Right atrium auricular region (tissue), 2 donors: ENCODE results near the gene BACH2. TPM values are rescaled to one million over a fixed set of nuclear protein-coding genes. Genes with fewer than 3 reads are reported as not detected.

Source experiments
- DNase-seq: peaks from one replicate; pipeline ENCODE4 v3.0.0-alpha.2; 2019; ENCODE audit warnings: low spot score
- H3K27ac ChIP-seq, 2 donors: fragments of 200-600 bp; sonication (generic); 1 replicate in 1 of 2; 2 replicates in 1 of 2; pipeline ENCODE4 v1.5.1; 2016 to 2019
- H3K27me3 ChIP-seq, 2 donors: fragments of 200-600 bp; sonication (generic); one replicate each; pipeline versions ENCODE4 v1.5.1 to v1.6.0; 2017 to 2019
- H3K36me3 ChIP-seq: fragments of 200-600 bp; sonication (generic); one replicate; pipeline ENCODE4 v1.5.1; 2016
- H3K4me1 ChIP-seq, 2 donors: fragments of 200-600 bp; sonication (generic); one replicate each; pipeline versions ENCODE4 v1.5.1 to v1.6.0; 2017 to 2019
- H3K4me3 ChIP-seq, 2 donors: fragments of 200-600 bp; sonication (generic); 1 replicate in 1 of 2; 2 replicates in 1 of 2; pipeline ENCODE4 v1.5.1; 2017 to 2019; ENCODE audit warnings: mild to moderate bottlenecking in 1 of 2, moderate library complexity in 1 of 2
- H3K9me3 ChIP-seq, 2 donors: fragments of 200-600 bp; sonication (generic); one replicate each; pipeline ENCODE4 v1.5.1; 2019
- total RNA-seq, 2 donors: library from RNA; depleted of rRNA; stranded (reverse); fragments of >200 nt; gene quantifications; one replicate each; pipeline ENCODE4 v1.1.0, GENCODE V29; 2016
- TF ChIP-seq, protein P1 (sequence below), 2 donors: fragments of 200-600 bp; sonication (generic); IDR thresholded peaks; one replicate each; pipeline ENCODE4 v1.5.1; 2019; ENCODE audit warnings: antibody characterized with exemption in 2 of 2

Gene BACH2
- total RNA-seq, 2 donors from 2014 or later = 0.82 to 2.2 TPM

DNA sequence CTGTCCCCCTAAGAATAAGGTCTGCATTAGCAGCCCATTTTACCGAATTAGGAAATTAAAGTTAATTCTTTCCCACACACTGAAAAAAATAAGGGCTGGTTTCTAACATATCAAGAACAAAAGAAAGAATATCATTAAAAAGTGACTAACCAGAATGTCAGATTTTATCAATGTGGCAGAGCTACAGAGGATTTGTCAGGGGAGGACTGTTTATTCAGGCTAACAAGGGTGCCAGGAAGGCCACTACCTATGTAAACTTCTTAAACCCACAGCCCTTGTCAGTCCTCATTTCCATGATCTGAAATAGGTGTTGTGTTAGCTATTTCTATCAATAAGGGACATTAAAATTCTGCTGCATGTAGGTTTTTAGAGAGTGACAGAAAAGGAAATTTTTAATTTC, 76.4 kb downstream of the BACH2 start:
- no peak for DNase-seq
- Histone ChIP-seq H3K4me1 (peaks cover 0 to 39% of the 10 kb centered on the region in 2 donors), H3K9me3 (no peaks in the 10 kb centered on the region), H3K27ac (no peak overlapping the region), H3K27me3 (no peaks in the 10 kb centered on the region), H3K4me3 (no peak overlapping the region), H3K36me3 (no peaks in the 10 kb centered on the region)
- TF ChIP-seq, protein P1, sequence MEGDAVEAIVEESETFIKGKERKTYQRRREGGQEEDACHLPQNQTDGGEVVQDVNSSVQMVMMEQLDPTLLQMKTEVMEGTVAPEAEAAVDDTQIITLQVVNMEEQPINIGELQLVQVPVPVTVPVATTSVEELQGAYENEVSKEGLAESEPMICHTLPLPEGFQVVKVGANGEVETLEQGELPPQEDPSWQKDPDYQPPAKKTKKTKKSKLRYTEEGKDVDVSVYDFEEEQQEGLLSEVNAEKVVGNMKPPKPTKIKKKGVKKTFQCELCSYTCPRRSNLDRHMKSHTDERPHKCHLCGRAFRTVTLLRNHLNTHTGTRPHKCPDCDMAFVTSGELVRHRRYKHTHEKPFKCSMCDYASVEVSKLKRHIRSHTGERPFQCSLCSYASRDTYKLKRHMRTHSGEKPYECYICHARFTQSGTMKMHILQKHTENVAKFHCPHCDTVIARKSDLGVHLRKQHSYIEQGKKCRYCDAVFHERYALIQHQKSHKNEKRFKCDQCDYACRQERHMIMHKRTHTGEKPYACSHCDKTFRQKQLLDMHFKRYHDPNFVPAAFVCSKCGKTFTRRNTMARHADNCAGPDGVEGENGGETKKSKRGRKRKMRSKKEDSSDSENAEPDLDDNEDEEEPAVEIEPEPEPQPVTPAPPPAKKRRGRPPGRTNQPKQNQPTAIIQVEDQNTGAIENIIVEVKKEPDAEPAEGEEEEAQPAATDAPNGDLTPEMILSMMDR (IDR thresholded peaks at IDR 0.05) = no peak

DNA sequence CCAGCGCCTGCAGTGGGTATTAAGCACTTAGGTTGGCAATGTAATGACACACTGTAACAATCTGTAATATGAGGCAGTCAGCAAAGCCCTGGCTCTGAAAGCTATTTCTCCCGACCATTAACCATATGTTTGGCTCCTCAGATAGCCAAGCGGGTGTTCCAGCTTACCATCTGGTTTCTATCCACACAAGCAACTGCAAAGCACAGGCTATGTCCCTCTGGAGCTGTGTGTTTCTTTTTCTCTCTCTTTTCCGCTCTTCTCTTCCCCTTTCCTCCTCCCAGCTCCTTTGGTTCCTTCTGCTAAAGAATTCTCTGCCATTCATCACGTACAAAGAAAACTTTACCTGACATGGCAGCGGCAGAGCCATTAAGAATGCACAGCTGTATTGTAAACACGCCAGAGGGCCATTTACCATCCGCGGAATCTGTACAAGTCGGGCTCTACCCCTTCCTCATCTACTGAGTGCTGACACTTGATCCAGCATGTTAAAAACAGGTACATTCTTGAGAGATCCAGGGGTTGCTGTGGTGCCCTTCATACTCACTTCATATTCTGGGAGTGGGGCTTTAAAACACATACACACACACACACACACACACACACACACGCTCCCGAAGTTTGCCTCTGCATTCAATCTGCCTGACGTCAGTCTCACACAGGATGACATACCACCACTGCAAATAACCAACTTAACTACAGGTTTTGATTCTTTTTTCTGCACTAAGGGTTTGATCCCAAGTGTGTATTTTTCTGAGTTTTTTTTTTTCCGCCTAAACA, 77.2 kb downstream of the BACH2 start:
- H3K27me3 ChIP-seq = no peaks in the 10 kb centered on the region
- peak overlapping the region; percentile 25 to 34 for H3K4me3 ChIP-seq
- no peak for DNase-seq
- H3K9me3 ChIP-seq = no peaks in the 10 kb centered on the region
- no peaks in the 10 kb centered on the region for H3K36me3 ChIP-seq
- H3K4me1 ChIP-seq = peaks cover 0 to 39% of the 10 kb centered on the region in 2 donors
- H3K27ac ChIP-seq = peak overlapping the region; percentile 88 to 89
- TF ChIP-seq, protein P1 (IDR thresholded peaks at IDR 0.05) = no peak

DNA sequence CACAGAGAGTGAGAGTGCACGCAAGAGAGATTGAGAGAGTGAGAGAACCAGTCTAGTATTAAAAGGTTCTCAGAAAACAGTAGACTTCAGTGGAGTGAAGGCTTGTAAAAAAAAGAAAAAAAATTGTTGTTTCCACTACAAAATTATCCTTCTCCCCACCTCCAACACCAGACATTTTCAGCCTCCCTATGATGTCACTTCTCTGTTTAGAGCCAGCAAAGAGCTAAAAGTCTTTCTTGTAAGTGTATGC, 77.8 kb downstream of the BACH2 start:
- H3K27ac ChIP-seq = peak overlapping the region; percentile 88 to 89
- DNase-seq = no peak
- TF ChIP-seq, protein P1 (IDR thresholded peaks at IDR 0.05) = no peak
- H3K27me3 ChIP-seq = no peaks in the 10 kb centered on the region
- H3K4me3 ChIP-seq = peak overlapping the region; percentile 25 to 34
- no peaks in the 10 kb centered on the region for H3K36me3 ChIP-seq
- H3K4me1 ChIP-seq = peaks cover 0 to 39% of the 10 kb centered on the region in 2 donors
- no peaks in the 10 kb centered on the region for H3K9me3 ChIP-seq

DNA sequence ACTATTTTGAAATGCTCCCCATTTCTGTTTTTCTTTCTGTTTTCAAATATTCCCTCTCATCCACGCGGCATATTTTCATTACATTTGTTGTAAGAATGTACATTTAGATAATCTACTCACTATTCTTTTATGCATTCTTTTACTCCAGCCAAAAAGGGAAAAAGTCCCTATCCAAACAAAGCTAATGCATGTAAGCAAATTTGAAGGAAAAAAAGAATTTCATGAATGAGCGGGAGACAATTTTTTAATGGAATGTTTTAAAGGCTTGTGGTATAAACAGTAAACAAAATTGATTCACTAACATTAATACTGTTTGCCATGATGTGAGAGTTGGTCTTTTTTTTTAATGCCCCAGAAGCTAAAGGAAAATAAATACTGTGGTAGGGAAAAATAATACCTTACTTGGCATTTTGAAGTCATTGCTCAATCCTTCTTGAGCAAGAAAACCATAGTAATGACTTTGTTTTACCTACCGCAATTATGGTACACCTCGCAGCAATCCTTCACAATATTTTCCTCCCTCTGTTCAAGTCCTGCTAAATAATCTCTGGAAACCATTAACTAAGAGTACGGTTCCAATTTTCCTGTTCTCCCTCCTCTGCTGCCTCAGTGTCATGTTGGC, 79.0 kb downstream of the BACH2 start:
- H3K4me3 ChIP-seq = peak overlapping the region in 1 of 2 donors; percentile 34
- no peaks in the 10 kb centered on the region for H3K36me3 ChIP-seq
- no peaks in the 10 kb centered on the region for H3K27me3 ChIP-seq
- H3K9me3 ChIP-seq = no peaks in the 10 kb centered on the region
- H3K4me1 ChIP-seq = peaks cover 0 to 39% of the 10 kb centered on the region in 2 donors
- DNase-seq = no peak
- peak overlapping the region; percentile 88 to 89 for H3K27ac ChIP-seq
- TF ChIP-seq, protein P1 (IDR thresholded peaks at IDR 0.05) = no peak

DNA sequence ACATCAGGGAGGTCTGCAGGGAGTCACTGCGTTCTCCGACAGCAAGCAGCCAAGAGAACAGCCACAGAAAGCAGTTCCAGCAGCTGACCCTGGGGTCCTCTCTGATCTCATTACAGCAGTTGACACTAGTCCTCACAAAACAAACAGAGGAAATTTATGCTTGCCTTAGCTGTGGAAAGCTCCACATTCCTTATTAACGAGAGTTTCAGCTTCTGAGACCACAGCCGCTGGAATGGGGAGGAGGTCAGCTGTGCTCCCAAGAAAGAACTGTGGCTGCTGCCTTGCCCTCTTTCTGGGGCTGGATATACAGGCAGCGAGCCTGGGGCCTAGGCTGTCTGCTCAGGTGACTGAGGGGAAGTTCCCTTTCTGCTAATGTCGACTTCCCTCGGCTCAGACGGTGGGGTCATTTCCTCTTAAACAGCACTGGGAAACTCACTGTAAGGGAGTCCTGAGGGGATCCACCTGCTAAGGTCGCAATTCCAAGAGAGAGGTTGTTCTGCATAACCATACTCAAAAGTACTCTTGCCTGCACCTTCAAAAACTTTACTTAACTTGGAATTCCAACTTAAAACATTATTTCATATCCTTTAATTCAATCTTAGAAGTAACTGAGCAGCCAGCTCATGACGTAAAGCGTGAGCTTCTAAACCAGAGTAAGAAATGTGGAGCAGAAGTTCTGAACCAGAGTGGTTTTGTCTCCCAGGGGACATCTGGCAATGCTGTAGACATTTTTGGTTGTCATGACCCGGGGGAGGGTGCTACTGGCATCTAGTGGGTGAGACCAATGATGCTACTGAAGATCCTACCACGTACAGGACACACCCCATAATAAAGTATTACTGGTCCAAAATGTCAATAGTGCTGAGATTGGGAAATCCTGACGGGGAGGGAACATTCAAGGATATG, 80.3 kb downstream of the BACH2 start:
- Histone ChIP-seq H3K4me3 (no peak overlapping the region), H3K36me3 (no peaks in the 10 kb centered on the region), H3K27ac (peak overlapping the region in 1 of 2 donors; percentile 23), H3K27me3 (no peaks in the 10 kb centered on the region), H3K4me1 (peaks cover 0 to 39% of the 10 kb centered on the region in 2 donors), H3K9me3 (no peaks in the 10 kb centered on the region)
- TF ChIP-seq, protein P1 (IDR thresholded peaks at IDR 0.05) = no peak
- DNase-seq = no peak
